WERI-Rb-1 (cell line): ENCODE measurements around the gene EFCAB6.

Source experiments
- DNase-seq: peaks from one replicate; pipeline ENCODE4 v3.0.0-alpha.2; 2020
- H3K27ac ChIP-seq: fragments of 250-450 bp; sonication (Bioruptor Pico); 2 replicates; pipeline ENCODE4 v1.5.1; 2020; ENCODE audit warnings: mild to moderate bottlenecking, moderate library complexity
- H3K27me3 ChIP-seq: fragments of 250-450 bp; sonication (Bioruptor Pico); 2 replicates; pipeline ENCODE4 v1.5.1; 2021; ENCODE audit warnings: mild to moderate bottlenecking, low read depth, moderate library complexity; ENCODE audit not compliant: insufficient read depth, severe bottlenecking
- H3K36me3 ChIP-seq: fragments of 250-450 bp; sonication (Bioruptor Pico); 2 replicates; pipeline ENCODE4 v1.5.1; 2020; ENCODE audit warnings: mild to moderate bottlenecking, moderate library complexity
- H3K4me3 ChIP-seq: 2 replicates; pipeline ENCODE4 v1.5.1; 2011; ENCODE audit warnings: low read depth, mild to moderate bottlenecking, control low read depth, low read length
- H3K9me3 ChIP-seq: fragments of 250-450 bp; sonication (Bioruptor Pico); 2 replicates; pipeline ENCODE4 v1.5.1; 2021; ENCODE audit warnings: mild to moderate bottlenecking, moderate library complexity; ENCODE audit not compliant: severe bottlenecking
- TF ChIP-seq, protein P1 (sequence below): IDR thresholded peaks from 2 replicates; pipeline ENCODE4 v1.5.1; 2011; ENCODE audit warnings: low read depth, mild to moderate bottlenecking, control low read depth, inconsistent platforms, low read length

EFCAB6 gene

DNA sequence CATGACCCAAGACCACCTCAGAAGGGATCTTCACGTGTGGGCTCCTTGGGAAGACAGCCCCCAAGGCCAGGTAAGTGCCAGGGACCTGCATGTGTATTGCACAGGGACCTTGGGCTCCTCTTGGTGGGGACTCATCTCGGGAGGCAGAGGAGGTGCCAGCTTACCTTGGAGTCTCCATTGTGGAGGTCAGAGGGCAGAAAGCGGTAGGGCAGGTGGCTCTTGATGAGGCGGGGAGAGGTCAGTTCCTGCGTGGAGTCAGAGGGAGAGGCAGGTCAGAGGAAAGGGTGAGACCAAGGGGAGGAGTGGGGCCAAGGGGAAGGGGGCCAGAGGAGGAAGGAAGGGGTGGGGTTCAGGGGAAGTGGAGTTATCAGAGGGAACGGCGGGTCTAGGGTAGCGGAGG is 27.7 kb upstream of the EFCAB6 start:
- H3K4me3 ChIP-seq, result no peak overlapping the region
- TF ChIP-seq, protein P1, sequence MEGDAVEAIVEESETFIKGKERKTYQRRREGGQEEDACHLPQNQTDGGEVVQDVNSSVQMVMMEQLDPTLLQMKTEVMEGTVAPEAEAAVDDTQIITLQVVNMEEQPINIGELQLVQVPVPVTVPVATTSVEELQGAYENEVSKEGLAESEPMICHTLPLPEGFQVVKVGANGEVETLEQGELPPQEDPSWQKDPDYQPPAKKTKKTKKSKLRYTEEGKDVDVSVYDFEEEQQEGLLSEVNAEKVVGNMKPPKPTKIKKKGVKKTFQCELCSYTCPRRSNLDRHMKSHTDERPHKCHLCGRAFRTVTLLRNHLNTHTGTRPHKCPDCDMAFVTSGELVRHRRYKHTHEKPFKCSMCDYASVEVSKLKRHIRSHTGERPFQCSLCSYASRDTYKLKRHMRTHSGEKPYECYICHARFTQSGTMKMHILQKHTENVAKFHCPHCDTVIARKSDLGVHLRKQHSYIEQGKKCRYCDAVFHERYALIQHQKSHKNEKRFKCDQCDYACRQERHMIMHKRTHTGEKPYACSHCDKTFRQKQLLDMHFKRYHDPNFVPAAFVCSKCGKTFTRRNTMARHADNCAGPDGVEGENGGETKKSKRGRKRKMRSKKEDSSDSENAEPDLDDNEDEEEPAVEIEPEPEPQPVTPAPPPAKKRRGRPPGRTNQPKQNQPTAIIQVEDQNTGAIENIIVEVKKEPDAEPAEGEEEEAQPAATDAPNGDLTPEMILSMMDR, result no peak
- DNase-seq, result no peak

DNA sequence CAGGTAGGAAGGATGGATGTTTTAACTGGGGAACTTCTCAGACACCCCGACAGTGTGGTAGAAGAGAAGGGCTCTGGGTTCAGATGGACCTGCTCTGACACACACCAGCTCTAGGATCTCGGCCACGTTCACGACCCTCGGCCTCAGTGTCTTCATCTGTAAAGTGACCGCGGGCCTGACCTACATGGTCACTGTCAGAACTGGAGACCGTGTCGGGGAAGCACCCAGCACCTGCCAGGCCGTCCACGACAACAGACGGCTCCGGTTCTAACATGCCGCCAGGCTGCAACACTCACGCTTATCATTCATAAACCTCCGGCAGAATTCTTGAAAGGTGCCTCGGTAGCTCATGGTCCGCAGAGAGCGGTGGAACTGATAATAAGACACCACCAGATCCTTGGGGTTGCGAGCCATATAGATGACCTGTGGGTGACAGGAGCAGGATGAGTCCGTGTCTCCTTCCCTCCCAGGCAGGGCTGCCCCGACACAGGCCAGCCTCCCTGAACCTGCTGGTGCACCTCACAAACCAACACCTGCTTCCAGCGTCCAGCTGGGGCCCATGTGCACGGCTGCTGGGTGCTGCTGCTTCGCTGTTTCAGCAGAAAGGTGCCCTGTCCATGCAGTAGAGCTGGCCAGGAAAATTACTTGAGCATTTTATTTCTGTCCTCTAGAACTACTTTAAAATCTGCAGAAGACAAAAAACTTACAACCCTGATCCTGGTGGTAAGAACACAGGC is 26.6 kb upstream of the EFCAB6 start:
- Histone ChIP-seq H3K9me3 (no peaks in the 10 kb centered on the region), H3K36me3 (peaks cover 52% of the 10 kb centered on the region), H3K27ac (no peak overlapping the region), H3K27me3 (no peaks in the 10 kb centered on the region), H3K4me3 (no peak overlapping the region)
- TF ChIP-seq, protein P1, result no peak
- DNase-seq, result no peak

More for the DNA sequence above, 27.7 kb upstream of the EFCAB6 start:
- H3K36me3 ChIP-seq, result peaks cover 50% of the 10 kb centered on the region
- no peak overlapping the region for H3K27ac ChIP-seq
- H3K27me3 ChIP-seq, result no peaks in the 10 kb centered on the region
- H3K9me3 ChIP-seq, result no peaks in the 10 kb centered on the region

DNA sequence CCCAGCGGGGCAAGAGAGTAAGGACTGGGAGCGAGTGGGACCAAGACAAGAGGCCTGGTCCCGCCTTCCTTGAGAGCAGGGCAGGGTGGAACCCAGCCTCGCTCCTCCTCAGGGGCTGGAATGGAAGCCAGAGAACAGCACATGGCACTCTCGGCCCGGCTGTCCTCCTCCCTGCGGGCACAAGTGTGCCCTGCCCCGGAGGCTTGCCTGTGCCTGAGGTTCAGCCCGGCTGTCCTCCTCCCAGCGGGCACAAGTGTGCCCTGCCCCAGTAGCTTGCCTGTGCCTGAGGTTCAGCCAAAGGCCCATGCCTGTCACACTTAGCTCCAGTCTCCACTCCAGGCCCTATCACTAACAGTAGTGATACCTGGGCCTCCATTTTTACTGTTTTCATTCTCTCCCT is 26.1 kb upstream of the EFCAB6 start:
- H3K36me3 ChIP-seq, result peaks cover 55% of the 10 kb centered on the region
- DNase-seq, result no peak
- H3K27me3 ChIP-seq, result no peaks in the 10 kb centered on the region
- no peak overlapping the region for H3K4me3 ChIP-seq
- TF ChIP-seq, protein P1, result no peak
- no peaks in the 10 kb centered on the region for H3K9me3 ChIP-seq
- H3K27ac ChIP-seq, result no peak overlapping the region

DNA sequence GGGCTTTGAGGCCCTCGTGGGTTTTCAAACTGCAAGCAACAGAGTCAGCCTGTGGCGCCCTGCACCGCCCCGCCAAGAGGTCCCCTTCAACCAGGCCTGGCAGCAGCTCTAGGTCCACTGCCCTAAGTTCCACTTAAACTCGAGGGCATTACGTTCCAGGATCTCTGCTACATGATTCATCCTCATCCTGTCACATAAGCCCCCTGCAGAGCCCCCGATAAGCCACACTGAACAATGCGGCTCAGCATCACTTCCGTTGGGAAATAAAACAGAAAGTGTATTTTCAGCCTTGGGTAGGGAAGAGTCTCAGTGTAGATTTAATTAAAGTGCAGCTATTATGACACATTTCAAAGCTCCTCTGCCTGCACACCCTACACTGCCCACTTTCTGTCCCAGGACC is 25.6 kb upstream of the EFCAB6 start:
- TF ChIP-seq, protein P1, result no peak
- peaks cover 60% of the 10 kb centered on the region for H3K36me3 ChIP-seq
- no peak overlapping the region for H3K4me3 ChIP-seq
- no peak for DNase-seq
- H3K27me3 ChIP-seq, result no peaks in the 10 kb centered on the region
- no peak overlapping the region for H3K27ac ChIP-seq
- H3K9me3 ChIP-seq, result no peaks in the 10 kb centered on the region

DNA sequence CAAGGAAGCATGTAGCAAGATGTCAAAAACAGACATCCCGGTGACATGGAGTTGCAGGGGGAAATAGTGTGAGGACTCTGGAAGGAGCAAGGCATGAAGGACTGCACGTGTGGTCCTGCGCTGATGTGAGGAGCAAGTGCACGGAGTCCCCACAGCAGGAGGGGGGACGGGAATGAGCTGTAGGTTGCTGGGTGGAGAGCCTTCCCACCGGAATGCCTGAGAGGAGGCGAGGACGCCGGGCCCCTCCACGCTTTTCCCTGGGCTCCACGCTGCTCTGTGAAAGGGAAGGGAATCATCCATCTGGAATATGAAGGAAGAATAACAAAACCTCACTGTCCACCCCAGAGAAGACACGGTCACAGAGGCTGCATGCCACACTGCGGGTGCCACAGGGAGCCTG is 23.6 kb upstream of the EFCAB6 start:
- no peak for DNase-seq
- H3K36me3 ChIP-seq, result peaks cover 65% of the 10 kb centered on the region
- H3K4me3 ChIP-seq, result no peak overlapping the region
- no peaks in the 10 kb centered on the region for H3K27me3 ChIP-seq
- H3K27ac ChIP-seq, result no peak overlapping the region
- H3K9me3 ChIP-seq, result no peaks in the 10 kb centered on the region
- TF ChIP-seq, protein P1, result no peak

DNA sequence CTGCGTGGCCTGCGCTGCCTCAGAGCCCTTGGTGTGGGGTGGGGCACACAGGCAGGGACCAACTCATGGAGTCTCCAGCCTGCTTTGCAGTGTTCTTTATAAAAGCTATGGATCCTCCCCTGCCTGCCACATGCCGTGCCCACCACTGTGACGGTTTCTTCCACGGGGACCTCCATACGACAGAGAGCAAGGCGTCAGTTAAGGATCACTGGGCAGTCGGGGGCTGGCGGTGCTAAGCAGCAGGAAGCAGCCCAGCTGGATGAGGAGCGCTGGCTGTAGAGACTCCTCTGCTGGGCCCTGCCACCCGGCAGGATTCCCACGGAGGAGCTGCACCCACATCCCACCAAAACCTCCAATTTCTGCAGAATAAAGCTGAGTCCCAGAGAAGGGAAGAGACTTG is 23.1 kb upstream of the EFCAB6 start:
- Histone ChIP-seq H3K36me3 (peaks cover 71% of the 10 kb centered on the region), H3K27ac (no peak overlapping the region), H3K4me3 (no peak overlapping the region), H3K9me3 (no peaks in the 10 kb centered on the region), H3K27me3 (no peaks in the 10 kb centered on the region)
- no peak for DNase-seq
- TF ChIP-seq, protein P1, result no peak
